GM19397 (cell line): ENCODE data around the gene OPTC.
"Not testable (repeated sequence)": the region's sequence is repeated elsewhere in the genome, so short reads cannot be mapped to it uniquely, and the experiment has no call there.

Experiments
- ATAC-seq: cut with Tn5 transposase; IDR thresholded peaks from one replicate; pipeline ENCODE4 v1.9.1; 2021; ENCODE audit warnings: mild to moderate bottlenecking, moderate library complexity; ENCODE audit not compliant: unreplicated experiment

Gene OPTC

GRCh38 chr1:203512848-203513584 is 19.1 kb downstream of the OPTC start:
- ATAC-seq, result no peak

- ATAC-seq, result no peak
Observed at GRCh38 chr1:203513585-203514031, 19.7 kb downstream of the OPTC start.

GRCh38 chr1:203516184-203516583 is 22.2 kb downstream of the OPTC start:
- ATAC-seq, result no peak

GRCh38 chr1:203516906-203517305 is 23.0 kb downstream of the OPTC start:
- no peak for ATAC-seq

GRCh38 chr1:203517426-203518110 is 23.6 kb downstream of the OPTC start:
- ATAC-seq, result no peak

DNA sequence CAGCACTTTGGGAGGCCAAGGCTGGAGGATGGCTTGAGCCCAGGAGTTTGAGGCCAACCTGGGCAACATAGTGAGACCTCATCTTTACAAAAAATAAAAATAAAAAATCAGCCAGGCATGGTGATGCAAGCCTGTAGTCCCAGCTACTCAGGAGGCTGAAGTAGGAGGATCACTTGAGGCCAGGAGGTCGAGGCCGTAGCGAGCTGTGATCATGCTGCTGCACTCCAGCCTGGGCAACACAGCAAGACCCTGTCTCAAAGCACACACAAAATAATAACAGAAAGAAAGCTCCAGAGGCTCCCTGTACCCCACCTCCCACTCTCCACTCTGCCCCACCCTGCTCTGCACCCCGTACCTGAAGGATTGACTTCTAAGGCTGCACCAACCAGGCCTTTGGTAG is 24.2 kb downstream of the OPTC start:
- not testable (repeated sequence) for ATAC-seq

GRCh38 chr1:203518541-203518940 is 24.6 kb downstream of the OPTC start:
- no peak for ATAC-seq

- ATAC-seq, result no peak
Observed at GRCh38 chr1:203519053-203519840, 25.3 kb downstream of the OPTC start.

DNA sequence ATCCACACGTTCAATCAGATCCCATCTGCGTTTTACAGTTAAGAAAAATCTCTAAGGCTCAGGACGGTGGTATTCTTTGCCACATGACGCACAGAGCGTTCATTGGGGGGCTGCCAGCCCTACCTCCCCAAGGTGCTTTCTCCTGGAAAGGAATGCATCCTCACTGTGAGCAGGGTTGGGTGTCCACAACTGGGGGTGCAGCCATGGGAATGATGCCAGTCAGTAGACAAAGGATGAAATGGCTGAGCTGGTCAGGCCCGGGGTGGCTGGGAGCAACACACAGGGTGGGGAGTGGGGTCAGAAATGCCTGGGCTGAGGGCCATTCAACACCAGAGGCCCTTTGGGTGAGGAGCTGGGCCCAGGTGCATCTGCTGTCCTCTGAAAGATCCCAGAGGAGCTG is 25.9 kb downstream of the OPTC start:
- no peak for ATAC-seq

- no peak for ATAC-seq
Observed at GRCh38 chr1:203520315-203520714, 26.4 kb downstream of the OPTC start.

DNA sequence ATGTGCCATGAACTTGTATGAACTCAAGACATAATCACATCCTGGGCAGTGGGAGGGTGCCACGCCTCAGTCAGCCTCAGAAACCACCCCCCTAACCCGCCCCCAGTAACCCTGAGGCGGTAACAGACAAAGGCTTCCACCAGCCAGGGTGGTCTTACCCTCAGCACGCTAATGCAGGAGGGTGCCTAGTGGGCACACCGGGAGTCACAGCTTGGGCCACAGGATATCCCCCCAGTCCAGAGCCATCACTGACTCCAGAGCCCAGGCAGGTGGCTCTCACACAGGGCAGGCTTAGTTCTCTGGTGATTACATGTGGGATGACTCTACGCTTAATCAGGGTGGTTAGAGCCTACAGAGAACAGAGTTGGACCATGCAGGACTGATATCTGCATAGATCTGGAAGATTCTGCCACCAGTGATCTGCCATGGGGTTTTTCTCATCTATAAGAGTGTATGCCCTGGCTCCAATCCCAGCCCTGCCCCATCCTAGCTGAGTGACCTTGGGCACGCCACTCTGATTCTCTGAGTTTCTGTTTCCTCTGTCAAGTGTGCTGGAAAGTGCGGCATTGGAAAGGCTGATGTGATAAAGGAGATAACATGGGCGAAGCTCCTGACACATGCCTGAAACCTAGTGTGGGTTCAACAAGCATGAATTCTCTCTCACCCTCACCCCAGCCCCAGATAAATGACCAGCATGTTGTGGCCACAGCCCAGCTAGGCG is 27.3 kb downstream of the OPTC start:
- ATAC-seq, result no peak

DNA sequence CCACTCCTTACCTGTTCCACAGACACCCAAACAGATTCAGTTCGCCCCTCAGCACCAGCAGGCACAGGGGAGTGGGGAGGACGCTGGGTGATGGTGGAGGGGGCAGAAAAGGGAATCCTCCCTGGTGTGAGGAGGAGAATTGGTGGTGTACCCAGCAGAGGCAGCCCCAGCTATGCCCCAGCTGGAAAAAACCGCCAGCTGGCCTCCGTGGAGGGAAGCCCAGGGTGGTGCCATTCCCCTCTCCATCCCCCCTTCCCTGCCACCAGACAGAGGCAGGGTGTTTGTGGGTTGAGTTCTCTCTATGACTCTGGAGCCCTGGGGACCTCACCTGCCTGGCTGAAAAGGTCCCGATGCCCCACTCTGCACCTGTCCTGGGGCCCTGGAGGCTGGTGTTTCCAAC is 27.9 kb downstream of the OPTC start:
- ATAC-seq, result no peak

- no peak for ATAC-seq
Observed at GRCh38 chr1:203522237-203522636, 28.3 kb downstream of the OPTC start.

DNA sequence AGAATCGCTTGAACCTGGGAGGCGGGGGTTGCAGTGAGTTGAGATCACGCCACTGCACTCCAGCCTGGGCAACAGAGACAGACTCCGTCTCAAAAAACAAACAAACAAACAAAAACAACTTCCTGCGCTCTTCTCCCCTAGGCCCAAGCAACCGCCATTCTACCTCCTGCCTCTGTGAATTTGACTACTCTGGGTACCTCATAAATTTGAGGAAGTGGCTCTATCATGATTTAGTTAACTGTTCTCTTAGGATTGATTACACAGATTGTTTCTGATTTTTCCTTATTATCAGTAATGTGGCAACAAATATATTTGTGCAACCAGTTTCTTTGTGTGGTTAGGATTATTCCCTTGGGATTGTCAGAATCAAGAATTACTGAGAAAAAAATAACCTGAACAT is 29.7 kb downstream of the OPTC start:
- ATAC-seq, result no peak

DNA sequence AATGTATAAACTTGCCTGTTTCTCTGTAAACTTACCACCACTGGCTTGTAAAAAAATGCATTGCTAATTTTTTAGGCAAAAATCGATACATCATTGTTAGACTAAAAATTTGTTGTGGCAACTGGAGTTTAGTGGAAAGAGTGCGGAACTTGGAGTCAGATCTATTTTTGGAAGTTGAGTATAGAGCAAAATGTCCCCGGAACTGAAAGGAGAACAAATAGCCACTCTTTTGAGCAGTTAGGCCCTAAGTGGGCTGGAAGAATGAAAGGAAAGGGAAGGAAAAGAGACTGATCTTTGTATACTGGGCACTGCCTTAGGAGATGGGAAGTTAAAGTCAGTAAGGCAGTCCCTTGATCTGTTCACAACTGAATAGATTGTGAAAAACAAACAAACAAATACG is 30.2 kb downstream of the OPTC start:
- no peak for ATAC-seq

DNA sequence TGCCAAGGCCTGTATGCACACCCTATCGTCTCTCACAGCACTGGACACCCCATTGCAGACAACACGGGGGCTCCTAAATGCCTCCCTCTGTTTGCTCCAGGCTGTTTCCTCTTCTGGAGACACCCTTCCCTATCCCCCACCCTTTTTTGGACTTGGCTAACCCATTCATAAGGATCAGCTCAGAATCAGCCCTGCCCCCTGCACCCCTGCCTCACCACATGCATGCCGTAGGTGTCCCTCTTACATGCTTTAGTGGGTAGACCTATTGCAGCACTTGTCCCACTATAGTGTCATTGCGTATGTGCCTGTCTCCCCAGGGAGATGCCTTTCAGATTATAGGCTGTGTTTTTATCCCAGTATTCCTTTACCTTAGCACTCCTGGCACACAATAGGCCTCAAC is 30.9 kb downstream of the OPTC start:
- ATAC-seq, result no peak

DNA sequence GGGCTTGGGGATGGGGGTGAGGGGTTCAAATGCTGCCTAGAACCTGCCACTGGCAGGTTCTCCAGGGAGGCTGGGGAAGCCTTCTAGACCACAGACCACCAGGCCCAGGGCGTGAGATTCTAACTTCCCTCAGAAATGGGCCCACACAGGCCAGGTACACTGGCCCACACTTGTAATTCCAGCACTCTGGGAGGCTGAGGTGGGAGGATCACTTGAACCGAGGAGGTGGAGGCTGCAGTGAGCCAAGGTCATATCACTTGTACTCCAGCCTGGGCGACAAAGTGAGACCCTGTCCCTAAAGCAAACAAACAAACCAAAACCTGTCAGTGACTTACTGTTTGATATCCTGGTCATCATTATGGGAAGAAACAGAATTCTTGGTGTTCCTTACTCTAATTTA is 31.7 kb downstream of the OPTC start:
- no peak for ATAC-seq

GRCh38 chr1:203526130-203526529 is 32.2 kb downstream of the OPTC start:
- no peak for ATAC-seq

DNA sequence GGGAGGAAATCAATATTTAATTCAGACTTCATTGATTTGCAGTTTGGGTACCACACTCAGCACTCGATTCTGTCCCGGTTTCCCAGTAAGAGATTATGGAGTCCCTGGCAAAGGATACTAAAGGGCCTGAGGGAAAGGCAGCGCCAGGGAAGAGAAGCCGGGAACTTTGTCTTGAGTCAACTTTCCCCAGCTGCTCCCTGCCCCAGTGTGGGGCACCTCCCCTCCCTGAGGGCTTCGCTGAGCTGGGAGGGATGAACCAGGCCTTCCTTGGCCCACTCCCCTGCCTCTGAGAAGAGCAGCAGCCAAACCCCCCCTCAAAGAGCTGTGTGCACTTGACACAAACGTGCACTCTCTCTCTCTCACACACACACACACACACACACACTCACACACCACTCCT is 32.6 kb downstream of the OPTC start:
- no peak for ATAC-seq

GRCh38 chr1:203527013-203527412 is 33.1 kb downstream of the OPTC start:
- ATAC-seq, result no peak

GRCh38 chr1:203528063-203528462 is 34.1 kb downstream of the OPTC start:
- ATAC-seq, result no peak
